ENCODE measurements around the gene ESR2.
A peak's percentile ranks its signal among the peaks of the same experiment; 100 is the strongest.
"Not testable (repeated sequence)": the region's sequence is repeated elsewhere in the genome, so short reads cannot be mapped to it uniquely, and the experiment has no call there.

Gene ESR2

GRCh38 chr14:64123241-64123822 lies 170.8 kb downstream of the ESR2 start:
- DNase-seq, result no peak

- DNase-seq, result no peak
These were observed 174.2 kb downstream of the ESR2 start for GRCh38 chr14:64119980-64120379.

GRCh38 chr14:64119500-64119899 lies 174.7 kb downstream of the ESR2 start:
- DNase-seq, result no peak

GRCh38 chr14:64118892-64119291 lies 175.3 kb downstream of the ESR2 start:
- DNase-seq, result no peak

GRCh38 chr14:64118403-64118742 lies 175.8 kb downstream of the ESR2 start:
- DNase-seq, result not testable (repeated sequence)

- DNase-seq, result no peak
These were observed 176.3 kb downstream of the ESR2 start for GRCh38 chr14:64117671-64118402.

GRCh38 chr14:64115401-64115800 lies 178.8 kb downstream of the ESR2 start:
- no peak for DNase-seq

GRCh38 chr14:64114796-64115195 lies 179.4 kb downstream of the ESR2 start:
- DNase-seq, result no peak

- DNase-seq, result no peak
These were observed 180.0 kb downstream of the ESR2 start for GRCh38 chr14:64114166-64114565.

GRCh38 chr14:64112867-64113678 lies 181.1 kb downstream of the ESR2 start:
- DNase-seq, result peak; percentile 50

- no peak for DNase-seq
These were observed 183.4 kb downstream of the ESR2 start for GRCh38 chr14:64110802-64111201.

GRCh38 chr14:64109819-64110554 lies 184.2 kb downstream of the ESR2 start:
- no peak for DNase-seq

GRCh38 chr14:64107438-64107837 lies 186.7 kb downstream of the ESR2 start:
- DNase-seq, result no peak

- no peak for DNase-seq
These were observed 196.1 kb downstream of the ESR2 start for GRCh38 chr14:64098120-64098519.

GRCh38 chr14:64095620-64096019 lies 198.6 kb downstream of the ESR2 start:
- no peak for DNase-seq

- DNase-seq, result no peak
These were observed 201.2 kb downstream of the ESR2 start for GRCh38 chr14:64092940-64093339.

- no peak for DNase-seq
These were observed 201.8 kb downstream of the ESR2 start for GRCh38 chr14:64092338-64092737.

GRCh38 chr14:64091217-64091616 lies 203.0 kb downstream of the ESR2 start:
- DNase-seq, result no peak

GRCh38 chr14:64089920-64090319 lies 204.3 kb downstream of the ESR2 start:
- DNase-seq, result no peak

- no peak for DNase-seq
These were observed 205.6 kb downstream of the ESR2 start for GRCh38 chr14:64088647-64088964.

GRCh38 chr14:64082837-64083236 lies 211.3 kb downstream of the ESR2 start:
- no peak for DNase-seq

- no peak for DNase-seq
These were observed 212.9 kb downstream of the ESR2 start for GRCh38 chr14:64081174-64081746.

GRCh38 chr14:64080452-64080851 lies 213.7 kb downstream of the ESR2 start:
- DNase-seq, result no peak
